HUDEP-2 (cell line): ENCODE results near the gene ELMO2.
"Not testable (repeated sequence)": the region's sequence is repeated elsewhere in the genome, so short reads cannot be mapped to it uniquely, and the experiment has no call there.

Source experiments
- DNase-seq, 76 experiments: peaks; one replicate each; lab custom pipeline; 2025; ENCODE audit not compliant: unreplicated experiment in 76 of 76; lab: John Stamatoyannopoulos, UW

ELMO2 gene

GRCh38 chr20:46407671-46407996 lies 1.2 kb upstream of the ELMO2 start:
- no peak for DNase-seq

GRCh38 chr20:46406986-46407670 lies 713 bp upstream of the ELMO2 start:
- peak in 53 of 76 experiments; percentile 12 to 74 (median 48) for DNase-seq

GRCh38 chr20:46402331-46402811 lies 4.0 kb downstream of the ELMO2 start:
- DNase-seq = no peak

GRCh38 chr20:46401478-46401860 lies 4.9 kb downstream of the ELMO2 start:
- DNase-seq = no peak

- DNase-seq = peak in 2 of 76 experiments; percentile 2
These were observed 5.5 kb downstream of the ELMO2 start for GRCh38 chr20:46400828-46401477.

GRCh38 chr20:46400253-46400652 lies 6.2 kb downstream of the ELMO2 start:
- no peak for DNase-seq

- DNase-seq = no peak
These were observed 7.0 kb downstream of the ELMO2 start for GRCh38 chr20:46399401-46399800.

GRCh38 chr20:46398963-46399362 lies 7.5 kb downstream of the ELMO2 start:
- no peak for DNase-seq

GRCh38 chr20:46396052-46396740 lies 10.2 kb downstream of the ELMO2 start:
- no peak for DNase-seq

- no peak for DNase-seq
These were observed 11.3 kb downstream of the ELMO2 start for GRCh38 chr20:46394872-46395760.

- DNase-seq = no peak
These were observed 12.4 kb downstream of the ELMO2 start for GRCh38 chr20:46393967-46394366.

- DNase-seq = no peak
These were observed 17.5 kb downstream of the ELMO2 start for GRCh38 chr20:46388937-46389336.

GRCh38 chr20:46388201-46388836 lies 18.1 kb downstream of the ELMO2 start:
- DNase-seq = no peak

- DNase-seq = not testable (repeated sequence)
These were observed 19.4 kb downstream of the ELMO2 start for GRCh38 chr20:46387054-46387453.

- DNase-seq = no peak
These were observed 27.9 kb downstream of the ELMO2 start for GRCh38 chr20:46378412-46379009.

GRCh38 chr20:46377518-46377917 lies 28.9 kb downstream of the ELMO2 start:
- no peak for DNase-seq

GRCh38 chr20:46376196-46376785 lies 30.1 kb downstream of the ELMO2 start:
- no peak for DNase-seq

GRCh38 chr20:46375771-46376170 lies 30.6 kb downstream of the ELMO2 start:
- DNase-seq = no peak

- no peak for DNase-seq
These were observed 32.0 kb downstream of the ELMO2 start for GRCh38 chr20:46374383-46374782.

- DNase-seq = no peak
These were observed 34.8 kb downstream of the ELMO2 start for GRCh38 chr20:46371656-46372055.
